ENCODE data around the gene SLC26A11. TPM values are rescaled to one million over a fixed set of nuclear protein-coding genes. Genes with fewer than 3 reads are reported as not detected.

SLC26A11 gene
- 18.8 and 26.6 TPM in 2 replicates for total RNA-seq

GRCh38 chr17:80220054-80220735, at the start of gene SLC26A11, which contains the start of gene SGSH:
TSS of gene SLC26A11 (plus strand) at chr17:80220427. CDS start at chr17:80221561, 1,134 bp downstream.
TSS of gene SGSH (minus strand) at chr17:80220333. CDS start at chr17:80220313, 20 bp downstream.
- no peak for DNase-seq (ENCODE audit: extremely low read depth, low read depth, low spot score)

- no peak for DNase-seq (ENCODE audit: extremely low read depth, low read depth, low spot score)
These were observed 48.5 kb upstream of the SLC26A11 start for GRCh38 chr17:80171681-80172080.

GRCh38 chr17:80173126-80173525, 47.1 kb upstream of the SLC26A11 start:
- DNase-seq (ENCODE audit: extremely low read depth, low read depth, low spot score), result no peak

- no peak for DNase-seq (ENCODE audit: extremely low read depth, low read depth, low spot score)
These were observed 46.3 kb upstream of the SLC26A11 start for GRCh38 chr17:80173916-80174315.

- no peak for DNase-seq (ENCODE audit: extremely low read depth, low read depth, low spot score)
These were observed 43.5 kb upstream of the SLC26A11 start for GRCh38 chr17:80176757-80177156.

GRCh38 chr17:80177986-80178595, 42.1 kb upstream of the SLC26A11 start:
- DNase-seq (ENCODE audit: extremely low read depth, low read depth, low spot score), result peak; percentile 29

- no peak for DNase-seq (ENCODE audit: extremely low read depth, low read depth, low spot score)
These were observed 40.0 kb upstream of the SLC26A11 start for GRCh38 chr17:80180192-80180591.

GRCh38 chr17:80181431-80181830, 38.8 kb upstream of the SLC26A11 start:
- no peak for DNase-seq (ENCODE audit: extremely low read depth, low read depth, low spot score)

- DNase-seq (ENCODE audit: extremely low read depth, low read depth, low spot score), result no peak
These were observed 37.9 kb upstream of the SLC26A11 start for GRCh38 chr17:80182118-80182844.

GRCh38 chr17:80182845-80183223, 37.4 kb upstream of the SLC26A11 start:
- no peak for DNase-seq (ENCODE audit: extremely low read depth, low read depth, low spot score)

GRCh38 chr17:80183581-80184422, 36.4 kb upstream of the SLC26A11 start:
- no peak for DNase-seq (ENCODE audit: extremely low read depth, low read depth, low spot score)

GRCh38 chr17:80184423-80184714, 35.9 kb upstream of the SLC26A11 start:
- no peak for DNase-seq (ENCODE audit: extremely low read depth, low read depth, low spot score)

- DNase-seq (ENCODE audit: extremely low read depth, low read depth, low spot score), result no peak
These were observed 34.3 kb upstream of the SLC26A11 start for GRCh38 chr17:80185968-80186367.

GRCh38 chr17:80187090-80187489, 33.1 kb upstream of the SLC26A11 start:
- no peak for DNase-seq (ENCODE audit: extremely low read depth, low read depth, low spot score)

- no peak for DNase-seq (ENCODE audit: extremely low read depth, low read depth, low spot score)
These were observed 32.7 kb upstream of the SLC26A11 start for GRCh38 chr17:80187515-80187941.

GRCh38 chr17:80189611-80190010, 30.6 kb upstream of the SLC26A11 start:
- no peak for DNase-seq (ENCODE audit: extremely low read depth, low read depth, low spot score)

- DNase-seq (ENCODE audit: extremely low read depth, low read depth, low spot score), result no peak
These were observed 29.5 kb upstream of the SLC26A11 start for GRCh38 chr17:80190716-80191115.

- no peak for DNase-seq (ENCODE audit: extremely low read depth, low read depth, low spot score)
These were observed 29.0 kb upstream of the SLC26A11 start for GRCh38 chr17:80191192-80191591.

GRCh38 chr17:80191865-80192661, 28.2 kb upstream of the SLC26A11 start:
- no peak for DNase-seq (ENCODE audit: extremely low read depth, low read depth, low spot score)

- DNase-seq (ENCODE audit: extremely low read depth, low read depth, low spot score), result no peak
These were observed 25.1 kb upstream of the SLC26A11 start for GRCh38 chr17:80195141-80195540.
